K562 (cell line): ENCODE measurements around the gene SH3BGRL3. TPM values are rescaled to one million over a fixed set of nuclear protein-coding genes. Genes with fewer than 3 reads are reported as not detected.

Experiments used
- CTCF ChIP-seq, 3 experiments: IDR thresholded peaks in 2 of 3; conservative IDR thresholded peaks in 1 of 3; 2 replicates each; pipeline ENCODE4 v1.5.1; 2011 to 2012; ENCODE audit warnings: low read length in 3 of 3, mild to moderate bottlenecking in 3 of 3, control low read depth in 2 of 3, improper control_type of control experiment in 1 of 3, inconsistent platforms in 1 of 3, low read depth in 1 of 3, mixed read lengths in 1 of 3, moderate library complexity in 1 of 3; ENCODE audit not compliant: insufficient read depth in 2 of 3
- MECOM ChIP-seq: fragments of 250-450 bp; sonication (Bioruptor Pico); IDR thresholded peaks from 2 replicates; pipeline ENCODE4 v1.8.0; 2022; ENCODE audit warnings: inconsistent platforms
- MGA ChIP-seq: fragments of 450-650 bp; IDR thresholded peaks from 2 replicates; pipeline ENCODE4 v1.6.1; 2016; ENCODE audit warnings: mild to moderate bottlenecking, moderate library complexity
- MTA3 ChIP-seq: fragments of 450-650 bp; formaldehyde crosslinking; IDR thresholded peaks from 2 replicates; pipeline ENCODE4 v1.6.1; 2017; ENCODE audit warnings: mild to moderate bottlenecking, borderline replicate concordance
- NUFIP1 ChIP-seq: fragments of 450-650 bp; IDR thresholded peaks from 2 replicates; pipeline ENCODE4 v1.6.1; 2018; ENCODE audit not compliant: partially characterized antibody
- SMAD2 ChIP-seq: fragments of 150-350 bp; IDR thresholded peaks from 2 replicates; pipeline ENCODE4 v1.6.1; 2014; ENCODE audit warnings: low read depth, mild to moderate bottlenecking, low read length
- ZNF232 ChIP-seq: sonication (generic); formaldehyde crosslinking; IDR thresholded peaks from 2 replicates; pipeline ENCODE4 v1.8.0; 2022; ENCODE audit warnings: mild to moderate bottlenecking, missing genetic modification reagents
- polyA plus RNA-seq, 8 experiments: library from polyadenylated mRNA; depleted of rRNA in 4 of 8; stranded (reverse) in 5 of 8; unstranded in 3 of 8; fragments of >200 nt; fragmentation: Nextera tagmentation in 2 of 8; fragmentation: Illumina TruSeq in 1 of 8; extraction: Ambion mirVana in 2 of 8; extraction: Trizol in 1 of 8; gene quantifications; 2 replicates each; pipeline versions ENCODE4 v1.2.1 to v1.2.3, GENCODE V29; 2011 to 2014; ENCODE audit warnings: inconsistent platforms in 1 of 8, missing spikeins in 1 of 8
- total RNA-seq, 7 experiments: library from RNA; depleted of rRNA in 6 of 7; stranded (reverse); fragments of >200 nt in 6 of 7; fragmentation: Illumina TruSeq in 2 of 7; extraction: Trizol in 2 of 7; gene quantifications; 2 replicates each; pipeline versions ENCODE4 v1.2.1 to v1.2.3, GENCODE V29; 2011 to 2021; ENCODE audit warnings: low replicate concordance in 1 of 7
- TF ChIP-seq, protein P1 (sequence below): conservative IDR thresholded peaks from 2 replicates; pipeline ENCODE4 v1.6.1; 2011; ENCODE audit warnings: low read depth, mild to moderate bottlenecking, low read length; ENCODE audit not compliant: control insufficient read depth
- TF ChIP-seq, protein P2 (sequence below): fragments of 250-450 bp; sonication (Bioruptor Pico); IDR thresholded peaks from 2 replicates; pipeline ENCODE4 v1.8.0; 2021; ENCODE audit warnings: moderate library complexity, mild to moderate bottlenecking, inconsistent platforms
- TF ChIP-seq, protein P3 (sequence below): IDR thresholded peaks from 3 replicates; pipeline ENCODE4 v1.6.1; 2011; ENCODE audit warnings: borderline replicate concordance, mild to moderate bottlenecking; ENCODE audit not compliant: insufficient read length, insufficient read depth

The SH3BGRL3 gene
- total and polyA plus RNA-seq, 9 of the 15 experiments (the other 6 are each of a cell fraction or from before 2014, with no cell fraction given): 30.3 to 140 (median 54.2) TPM

DNA sequence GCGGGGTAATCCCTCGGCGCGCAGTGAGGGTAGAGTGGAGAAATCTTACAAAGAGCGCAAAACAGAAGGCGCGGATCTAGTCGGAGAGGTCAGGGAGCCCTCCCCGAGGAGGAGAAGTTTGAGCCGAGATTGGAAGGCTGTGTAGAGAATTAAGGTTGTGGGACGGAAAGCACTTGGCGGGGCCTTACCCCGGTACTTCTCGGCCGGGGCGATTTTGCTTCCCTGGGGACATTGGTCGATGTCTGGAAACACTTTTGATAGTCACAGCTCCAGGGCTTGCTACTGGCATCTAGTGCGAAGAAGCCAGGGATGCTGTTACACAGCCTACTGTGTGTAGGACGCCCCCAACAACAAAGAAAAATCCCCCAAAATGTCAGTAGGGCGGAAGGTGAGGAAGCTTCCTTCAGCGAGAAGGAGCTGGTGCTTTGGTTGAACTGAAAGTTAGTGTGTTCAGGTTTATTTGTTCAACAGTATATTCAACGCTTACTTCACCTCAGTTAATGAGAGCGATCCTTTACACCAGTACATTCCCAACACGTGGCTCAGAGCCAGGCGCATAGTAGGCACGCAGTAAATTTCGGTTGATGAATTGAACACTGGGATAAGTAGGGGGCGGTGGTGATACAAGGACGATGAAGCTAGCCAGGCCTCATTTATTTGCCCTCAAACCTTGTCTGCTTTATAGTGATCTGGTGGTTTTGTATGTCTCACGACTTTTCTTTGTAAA is 45.1 kb upstream of the SH3BGRL3 start (continued):
- TF ChIP-seq MGA: peak; percentile 47; the same call in 1 of the 2 replicates
- TF ChIP-seq, protein P1, sequence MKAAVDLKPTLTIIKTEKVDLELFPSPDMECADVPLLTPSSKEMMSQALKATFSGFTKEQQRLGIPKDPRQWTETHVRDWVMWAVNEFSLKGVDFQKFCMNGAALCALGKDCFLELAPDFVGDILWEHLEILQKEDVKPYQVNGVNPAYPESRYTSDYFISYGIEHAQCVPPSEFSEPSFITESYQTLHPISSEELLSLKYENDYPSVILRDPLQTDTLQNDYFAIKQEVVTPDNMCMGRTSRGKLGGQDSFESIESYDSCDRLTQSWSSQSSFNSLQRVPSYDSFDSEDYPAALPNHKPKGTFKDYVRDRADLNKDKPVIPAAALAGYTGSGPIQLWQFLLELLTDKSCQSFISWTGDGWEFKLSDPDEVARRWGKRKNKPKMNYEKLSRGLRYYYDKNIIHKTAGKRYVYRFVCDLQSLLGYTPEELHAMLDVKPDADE: no peak
- peak; percentile 21 to 45 (median 31); a peak in 3 of 6 replicates for TF ChIP-seq CTCF (IDR thresholded peaks at IDR 0.05 in 2 of 3, conservative IDR thresholded peaks at IDR 0.05 in 1 of 3; ENCODE audit: insufficient read depth in 2 of 3, low read depth in 1 of 3, low read length in 3 of 3)
- no peak for TF ChIP-seq MTA3
- TF ChIP-seq, protein P2, sequence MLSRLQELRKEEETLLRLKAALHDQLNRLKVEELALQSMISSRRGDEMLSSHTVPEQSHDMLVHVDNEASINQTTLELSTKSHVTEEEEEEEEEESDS (CRISPR knock-in tag): no peak
- TF ChIP-seq, protein P3, sequence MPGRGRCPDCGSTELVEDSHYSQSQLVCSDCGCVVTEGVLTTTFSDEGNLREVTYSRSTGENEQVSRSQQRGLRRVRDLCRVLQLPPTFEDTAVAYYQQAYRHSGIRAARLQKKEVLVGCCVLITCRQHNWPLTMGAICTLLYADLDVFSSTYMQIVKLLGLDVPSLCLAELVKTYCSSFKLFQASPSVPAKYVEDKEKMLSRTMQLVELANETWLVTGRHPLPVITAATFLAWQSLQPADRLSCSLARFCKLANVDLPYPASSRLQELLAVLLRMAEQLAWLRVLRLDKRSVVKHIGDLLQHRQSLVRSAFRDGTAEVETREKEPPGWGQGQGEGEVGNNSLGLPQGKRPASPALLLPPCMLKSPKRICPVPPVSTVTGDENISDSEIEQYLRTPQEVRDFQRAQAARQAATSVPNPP: no peak
- no peak for TF ChIP-seq SMAD2
- TF ChIP-seq ZNF232: no peak
- no peak for TF ChIP-seq NUFIP1
- TF ChIP-seq MECOM (CRISPR knock-in tag): no peak
